GM15510 (cell line): Measurements from ENCODE around the gene AUP1.

ENCODE experiments used
- POLR2A ChIP-seq: IDR thresholded peaks from 3 replicates; pipeline ENCODE4 v1.6.1; 2011; ENCODE audit warnings: borderline replicate concordance; ENCODE audit not compliant: insufficient read length; ENCODE audit errors: extremely low read depth

The AUP1 gene, protein sequence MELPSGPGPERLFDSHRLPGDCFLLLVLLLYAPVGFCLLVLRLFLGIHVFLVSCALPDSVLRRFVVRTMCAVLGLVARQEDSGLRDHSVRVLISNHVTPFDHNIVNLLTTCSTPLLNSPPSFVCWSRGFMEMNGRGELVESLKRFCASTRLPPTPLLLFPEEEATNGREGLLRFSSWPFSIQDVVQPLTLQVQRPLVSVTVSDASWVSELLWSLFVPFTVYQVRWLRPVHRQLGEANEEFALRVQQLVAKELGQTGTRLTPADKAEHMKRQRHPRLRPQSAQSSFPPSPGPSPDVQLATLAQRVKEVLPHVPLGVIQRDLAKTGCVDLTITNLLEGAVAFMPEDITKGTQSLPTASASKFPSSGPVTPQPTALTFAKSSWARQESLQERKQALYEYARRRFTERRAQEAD

GRCh38 chr2:74529357-74530238, at the start of gene AUP1, which contains the start of gene HTRA2:
TSS of gene AUP1 (minus strand) at chr2:74529706. CDS start at chr2:74529629, 77 bp downstream.
TSS of gene HTRA2 (plus strand) at chr2:74529933. CDS start at chr2:74530007, 74 bp downstream.
- TF ChIP-seq POLR2A = peak; percentile 95

DNA sequence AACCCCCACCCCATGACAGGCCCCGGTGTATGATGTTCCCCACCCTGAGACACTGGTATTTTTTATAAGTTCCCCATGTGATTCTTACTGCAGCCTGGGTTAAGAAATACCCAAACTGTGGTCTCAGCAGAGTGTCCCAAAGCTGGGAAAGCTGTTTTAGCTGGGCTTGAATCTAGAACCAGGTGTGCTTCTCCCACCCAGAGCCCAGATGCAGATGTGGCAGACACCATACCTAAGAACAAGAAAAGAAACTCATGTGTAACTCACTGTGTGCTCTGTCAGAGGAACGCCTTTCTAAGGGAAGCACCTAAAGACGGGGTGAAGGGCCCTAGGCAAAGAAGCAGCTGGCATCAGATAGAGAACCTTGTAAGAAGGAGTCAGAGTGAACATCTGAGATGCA, 48.9 kb upstream of the AUP1 start:
- no peak for TF ChIP-seq POLR2A

- peak; percentile 18 for TF ChIP-seq POLR2A
These were observed 47.9 kb upstream of the AUP1 start for GRCh38 chr2:74577448-74577847.

GRCh38 chr2:74576863-74577229, 47.3 kb upstream of the AUP1 start:
- TF ChIP-seq POLR2A = no peak

DNA sequence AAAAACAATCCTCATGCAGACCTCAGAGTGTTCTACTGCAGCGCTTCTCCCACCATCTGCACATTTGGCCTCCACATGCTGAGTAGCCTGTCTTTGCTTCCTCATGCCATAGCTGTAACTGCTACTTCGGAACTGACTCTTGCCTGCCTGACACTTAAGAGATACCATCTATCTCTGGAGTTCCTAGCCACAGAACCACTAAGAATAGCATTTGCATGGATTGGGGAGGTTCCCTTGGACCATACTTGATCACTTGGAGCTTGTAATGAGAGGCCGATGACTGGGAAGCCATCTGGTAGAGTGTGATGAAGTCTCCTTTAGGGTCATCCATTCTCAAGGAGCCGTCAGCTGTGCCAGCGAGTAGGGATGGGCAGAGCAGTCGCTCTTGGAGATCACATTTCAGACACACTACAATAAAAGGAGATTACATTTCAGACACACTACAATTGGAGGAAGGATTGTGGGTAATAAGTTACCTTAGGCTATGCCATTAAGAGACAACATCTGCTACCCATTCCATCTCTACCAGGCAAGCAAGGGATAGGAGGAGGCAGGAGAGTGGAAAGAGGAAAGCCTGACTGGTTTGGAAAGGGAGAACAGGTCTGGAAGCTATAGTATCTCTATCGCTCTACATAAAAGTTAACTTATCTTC, 46.8 kb upstream of the AUP1 start:
- TF ChIP-seq POLR2A = no peak

DNA sequence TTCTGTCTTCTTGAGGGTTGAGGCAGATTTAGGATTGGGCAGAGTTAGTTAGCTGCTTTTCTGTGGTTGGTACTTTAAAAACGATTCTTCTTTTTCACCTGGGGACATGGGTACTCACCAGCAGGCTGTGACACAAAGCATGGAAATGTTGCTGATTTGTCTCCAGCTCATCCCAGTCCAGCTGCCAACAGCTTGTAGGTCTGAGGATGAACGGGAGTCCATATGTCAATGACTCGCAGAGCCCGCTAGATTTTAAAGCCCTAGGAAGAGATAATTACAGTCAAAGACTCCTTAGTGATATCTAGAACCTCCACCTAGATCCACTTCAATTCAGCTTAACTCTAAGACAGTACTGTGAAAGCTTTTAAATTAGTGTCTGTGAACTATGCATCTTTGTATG, 45.8 kb upstream of the AUP1 start:
- no peak for TF ChIP-seq POLR2A

- peak; percentile 26 for TF ChIP-seq POLR2A
These were observed 44.4 kb upstream of the AUP1 start for GRCh38 chr2:74573747-74574562.

GRCh38 chr2:74572178-74572925, 42.8 kb upstream of the AUP1 start:
- no peak for TF ChIP-seq POLR2A

- TF ChIP-seq POLR2A = no peak
These were observed 41.6 kb upstream of the AUP1 start for GRCh38 chr2:74571058-74571457.

DNA sequence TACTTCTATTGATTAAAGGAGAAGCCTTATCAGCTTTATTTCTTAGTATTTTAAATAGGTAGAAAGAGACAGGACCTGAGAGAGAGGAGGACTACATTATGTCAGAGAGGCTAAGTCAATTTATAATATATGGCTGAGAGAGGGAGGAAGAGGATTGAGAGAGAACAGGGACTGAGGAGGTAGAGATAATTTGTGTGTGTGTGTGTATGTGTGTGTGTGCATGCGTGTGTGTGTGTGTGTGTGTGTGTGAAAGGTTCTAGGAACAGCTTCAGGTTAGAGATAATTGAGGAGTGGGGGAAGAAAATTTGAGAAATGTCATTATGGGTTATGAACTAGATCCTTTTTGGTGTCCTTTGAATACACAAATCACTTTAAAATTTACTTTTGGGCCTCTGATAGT, 40.2 kb upstream of the AUP1 start:
- TF ChIP-seq POLR2A = no peak

DNA sequence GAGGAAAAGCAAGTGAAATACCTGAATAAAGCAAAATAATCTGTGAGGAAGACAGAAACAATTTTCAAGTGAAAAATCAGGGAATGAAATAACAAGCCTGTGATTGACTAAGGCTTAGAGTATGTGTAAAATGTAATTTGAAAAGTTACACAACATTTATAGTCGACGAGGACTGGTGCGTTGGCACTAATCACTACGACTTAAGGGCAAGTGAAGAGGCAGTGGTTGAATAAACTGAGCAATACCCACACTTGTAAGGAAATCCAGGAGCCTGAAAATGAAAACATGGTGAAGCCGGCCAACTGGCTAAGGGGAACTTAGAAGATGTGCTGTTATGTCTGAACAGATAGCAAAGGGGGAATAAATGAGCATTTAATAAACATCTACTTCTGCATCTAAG, 38.4 kb upstream of the AUP1 start:
- no peak for TF ChIP-seq POLR2A

DNA sequence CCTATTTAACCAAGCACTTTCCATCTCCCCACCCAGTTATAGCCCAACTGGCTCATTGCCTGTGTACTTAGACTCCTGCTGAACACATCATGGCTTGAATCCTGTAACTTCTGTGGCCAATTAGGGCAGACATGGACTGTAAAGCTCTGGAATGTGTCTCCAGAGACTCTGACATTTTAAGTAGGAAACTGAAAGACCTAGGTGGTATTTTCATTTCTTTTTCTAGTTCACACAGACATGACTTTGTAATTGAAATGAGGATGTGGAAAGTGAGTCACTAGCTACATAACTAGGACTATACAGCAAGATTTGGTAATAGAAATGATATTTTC, 37.2 kb upstream of the AUP1 start:
- TF ChIP-seq POLR2A = no peak

GRCh38 chr2:74566076-74566753, 36.7 kb upstream of the AUP1 start:
- no peak for TF ChIP-seq POLR2A
